Skeletal muscle tissue (tissue), 1 donor: ENCODE data around the gene NID2. TPM values are rescaled to one million over a fixed set of nuclear protein-coding genes. Genes with fewer than 3 reads are reported as not detected.

ENCODE experiments used
- total RNA-seq: library from RNA; depleted of rRNA; stranded (reverse); fragments of >200 nt; gene quantifications from one replicate; pipeline ENCODE4 v1.2.3, GENCODE V29; 2014

Gene NID2
- total RNA-seq, 1 donor from 2014 or later: 76.7 TPM

Other genes starting within 250 kb of the NID2 start
- 25.1 TPM for gene GNG2, start 208.4 kb downstream of the NID2 start, total RNA-seq
- gene RTRAF, start 79.5 kb downstream of the NID2 start, total RNA-seq: 60.5 TPM
- gene PTGDR, start 198.6 kb upstream of the NID2 start, total RNA-seq: under 0.01 TPM
- 1.6 TPM for gene PTGER2, start 245.3 kb upstream of the NID2 start, total RNA-seq